AG09319 (cell line): Measurements from ENCODE around the gene ERFL.

Experiments used
- DNase-seq: peaks from one replicate; pipeline ENCODE4 v3.0.0-alpha.2; 2010; ENCODE audit warnings: low read depth; ENCODE audit errors: extremely low read depth
- CTCF ChIP-seq: IDR thresholded peaks from 2 replicates; pipeline ENCODE4 v1.5.1; 2011; ENCODE audit warnings: low read depth, mild to moderate bottlenecking, inconsistent platforms, low read length, moderate library complexity

Gene ERFL

GRCh38 chr19:41912899-41913537, 15.2 kb downstream of the ERFL start:
- no peak for DNase-seq
- TF ChIP-seq CTCF, result no peak

GRCh38 chr19:41911889-41912731, 16.1 kb downstream of the ERFL start:
- no peak for DNase-seq
- TF ChIP-seq CTCF, result no peak

GRCh38 chr19:41910992-41911888, 17.0 kb downstream of the ERFL start:
- TF ChIP-seq CTCF, result no peak
- no peak for DNase-seq

GRCh38 chr19:41910240-41910991, 17.8 kb downstream of the ERFL start:
- no peak for DNase-seq
- no peak for TF ChIP-seq CTCF

- DNase-seq, result no peak
- TF ChIP-seq CTCF, result no peak
These were observed 18.5 kb downstream of the ERFL start for GRCh38 chr19:41909706-41910105.

- TF ChIP-seq CTCF, result no peak
- DNase-seq, result no peak
These were observed 19.4 kb downstream of the ERFL start for GRCh38 chr19:41908724-41909464.
